ENCODE data around the gene ROPN1L.

Gene ROPN1L

GRCh38 chr5:10427978-10428377 lies 13.7 kb upstream of the ROPN1L start:
- DNase-seq (ENCODE audit: low spot score) = no peak

GRCh38 chr5:10431415-10431814 lies 10.3 kb upstream of the ROPN1L start:
- DNase-seq (ENCODE audit: low spot score) = no peak

- no peak for DNase-seq (ENCODE audit: low spot score)
Observed at GRCh38 chr5:10432059-10433008, 9.3 kb upstream of the ROPN1L start.

GRCh38 chr5:10434392-10434791 lies 7.3 kb upstream of the ROPN1L start:
- DNase-seq (ENCODE audit: low spot score) = no peak

GRCh38 chr5:10438301-10438700 lies 3.4 kb upstream of the ROPN1L start:
- no peak for DNase-seq (ENCODE audit: low spot score)

GRCh38 chr5:10439692-10440091 lies 2.0 kb upstream of the ROPN1L start:
- DNase-seq (ENCODE audit: low spot score) = no peak

- no peak for DNase-seq (ENCODE audit: low spot score)
Observed at GRCh38 chr5:10440367-10440990, 1.2 kb upstream of the ROPN1L start.

- no peak for DNase-seq (ENCODE audit: low spot score)
Observed at GRCh38 chr5:10441992-10442435, 335 bp downstream of the ROPN1L start.

GRCh38 chr5:10442576-10442975 lies 897 bp downstream of the ROPN1L start:
- DNase-seq (ENCODE audit: low spot score) = no peak

GRCh38 chr5:10445352-10445751 lies 3.7 kb downstream of the ROPN1L start:
- no peak for DNase-seq (ENCODE audit: low spot score)

GRCh38 chr5:10446490-10446889 lies 4.8 kb downstream of the ROPN1L start:
- DNase-seq (ENCODE audit: low spot score) = no peak

GRCh38 chr5:10447041-10447440 lies 5.4 kb downstream of the ROPN1L start:
- DNase-seq (ENCODE audit: low spot score) = no peak

- DNase-seq (ENCODE audit: low spot score) = no peak
Observed at GRCh38 chr5:10448754-10449360, 7.2 kb downstream of the ROPN1L start.

GRCh38 chr5:10451137-10451824 lies 9.6 kb downstream of the ROPN1L start:
- DNase-seq (ENCODE audit: low spot score) = no peak

GRCh38 chr5:10452768-10453331 lies 11.2 kb downstream of the ROPN1L start:
- peak; percentile 49 for DNase-seq (ENCODE audit: low spot score)

GRCh38 chr5:10453545-10453944 lies 11.9 kb downstream of the ROPN1L start:
- DNase-seq (ENCODE audit: low spot score) = no peak

- no peak for DNase-seq (ENCODE audit: low spot score)
Observed at GRCh38 chr5:10454591-10455276, 13.1 kb downstream of the ROPN1L start.

GRCh38 chr5:10455277-10455670 lies 13.6 kb downstream of the ROPN1L start:
- DNase-seq (ENCODE audit: low spot score) = no peak

GRCh38 chr5:10456583-10457420 lies 15.1 kb downstream of the ROPN1L start:
- no peak for DNase-seq (ENCODE audit: low spot score)
